H1 (cell line): ENCODE results near the gene TRIP13. TPM values are rescaled to one million over a fixed set of nuclear protein-coding genes. Genes with fewer than 3 reads are reported as not detected.

Experiments used
- JUND ChIP-seq: IDR thresholded peaks from 2 replicates; pipeline ENCODE4 v1.6.1; 2011; ENCODE audit warnings: mild to moderate bottlenecking, improper control_type of control experiment, low read length
- POLR2AphosphoS5 ChIP-seq: IDR thresholded peaks from 2 replicates; pipeline ENCODE4 v1.6.1; 2011; ENCODE audit warnings: low read depth, low read length
- SUZ12 ChIP-seq: fragments of 200-600 bp; sonication (generic); IDR thresholded peaks from 2 replicates; pipeline ENCODE4 v1.6.1; 2012; ENCODE audit warnings: mild to moderate bottlenecking, inconsistent platforms, low read length, moderate library complexity, mixed read lengths
- TAF1 ChIP-seq: IDR thresholded peaks from 2 replicates; pipeline ENCODE4 v1.6.1; 2011; ENCODE audit warnings: mild to moderate bottlenecking, low read depth, low read length
- polyA plus RNA-seq, 7 experiments: library from polyadenylated mRNA; depleted of rRNA in 3 of 7; stranded (reverse) in 5 of 7; unstranded in 2 of 7; fragments of >200 nt in 5 of 7; fragments of 200-250 nt in 2 of 7; gene quantifications; 1 replicate in 5 of 7; 2 replicates in 1 of 7; 4 replicates in 1 of 7; pipeline versions ENCODE4 v1.2.1 to v1.2.3, GENCODE V29; 2011 to 2013; ENCODE audit warnings: missing spikeins in 2 of 7, mixed read lengths in 2 of 7
- total RNA-seq: library from RNA; stranded (reverse); fragmentation: NEBNext Ultra II Directional; extraction: Animal tissue kit (Norgen Biotek cat#: 25700); gene quantifications from 2 replicates; pipeline ENCODE4 v1.2.1, GENCODE V29; 2021

The TRIP13 gene
- total and polyA plus RNA-seq, 2 of the 8 experiments (the other 6 are each of a cell fraction or from before 2014, with no cell fraction given) = 20.0 to 39.2 TPM

DNA sequence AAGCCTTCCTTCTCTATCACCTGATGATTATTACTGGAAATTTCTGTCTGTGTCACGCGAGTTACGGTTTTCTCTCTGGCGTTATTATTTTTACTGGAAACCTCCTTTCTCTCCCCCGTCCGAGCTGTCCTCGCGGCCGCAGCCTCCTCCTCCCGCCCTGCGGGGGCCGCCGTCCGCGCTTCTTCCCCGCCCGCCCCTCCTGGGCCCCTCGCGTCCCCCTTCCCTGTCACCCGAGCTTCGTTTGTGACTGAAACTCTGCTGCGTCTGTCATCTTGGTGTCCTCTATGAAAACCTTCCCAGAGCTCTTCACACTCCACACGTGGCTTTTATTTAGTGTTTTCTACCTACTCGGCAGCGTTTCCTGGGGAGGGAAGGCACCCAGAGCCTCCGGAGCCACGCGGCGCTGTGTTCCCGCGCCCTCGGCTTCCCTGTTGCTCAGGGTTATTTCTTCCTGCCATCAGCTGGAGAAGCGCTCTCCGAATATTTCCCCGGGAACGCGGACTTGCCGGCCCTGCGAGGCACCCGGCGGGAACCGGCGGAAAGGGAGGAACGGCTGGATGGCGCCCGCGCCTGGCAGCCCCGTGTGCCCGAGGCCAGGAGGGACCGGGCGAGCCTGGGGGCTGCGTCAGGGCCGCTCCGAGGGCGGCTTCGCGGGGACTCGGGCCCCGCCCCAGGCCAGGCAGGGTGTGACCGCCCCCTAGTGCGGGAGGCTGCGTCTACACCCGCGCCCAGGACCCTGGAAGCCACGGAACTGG lies 33.9 kb downstream of the TRIP13 start (continued):
- TF ChIP-seq TAF1 = no peak
- no peak for TF ChIP-seq POLR2AphosphoS5
- no peak for TF ChIP-seq JUND
- TF ChIP-seq SUZ12 = peak; percentile 51; the same call in 1 of the 2 replicates
